IgD-negative memory B cell (primary cell): ENCODE results near the gene ADISSP. TPM values are rescaled to one million over a fixed set of nuclear protein-coding genes. Genes with fewer than 3 reads are reported as not detected.

Experiments used
- H3K27ac Mint-ChIP-seq, 3 donors: one replicate each; pipeline ENCODE4 v1.8.0; 2020 to 2022; ENCODE audit warnings: mild to moderate bottlenecking in 3 of 3, mixed read lengths in 3 of 3, moderate library complexity in 1 of 3
- H3K27me3 Mint-ChIP-seq: one replicate; pipeline ENCODE4 v1.8.0; 2021; ENCODE audit warnings: mixed read lengths
- H3K36me3 Mint-ChIP-seq: one replicate; pipeline ENCODE4 v1.8.0; 2020; ENCODE audit warnings: mild to moderate bottlenecking, mixed read lengths
- H3K4me1 Mint-ChIP-seq, 3 donors: one replicate each; pipeline ENCODE4 v1.8.0; 2020 to 2022; ENCODE audit warnings: mixed read lengths in 3 of 3, mild to moderate bottlenecking in 1 of 3
- H3K4me3 Mint-ChIP-seq, 4 donors: one replicate each; pipeline ENCODE4 v1.8.0; 2020 to 2022; ENCODE audit warnings: mild to moderate bottlenecking in 4 of 4, mixed read lengths in 4 of 4, moderate library complexity in 3 of 4
- H3K9me3 Mint-ChIP-seq, 3 donors: one replicate each; pipeline ENCODE4 v1.8.0; 2020 to 2021; ENCODE audit warnings: mixed read lengths in 3 of 3, mild to moderate bottlenecking in 1 of 3
- polyA plus RNA-seq: library from polyadenylated mRNA; unstranded; fragments of 300-500 nt; fragmentation: Illumina TruSeq; gene quantifications from one replicate; pipeline ENCODE4 v1.2.3, GENCODE V29; 2021

The ADISSP gene
- polyA plus RNA-seq = 30.0 TPM

- peaks cover 8 to 21% (median 19%) of the 10 kb centered on the region in 3 donors for H3K4me1 Mint-ChIP-seq
- H3K27ac Mint-ChIP-seq = peak within 1 kb of the TSS; percentile 86 to 98 (median 97)
- H3K36me3 Mint-ChIP-seq = peaks cover 1% of the 10 kb centered on the region
- H3K4me3 Mint-ChIP-seq = peak within 1 kb of the TSS; percentile 92 to 98 (median 95)
- no peaks in the 10 kb centered on the region for H3K9me3 Mint-ChIP-seq
- peaks cover 2% of the 10 kb centered on the region for H3K27me3 Mint-ChIP-seq
Observed at GRCh38 chr20:3767427-3768341, at the start of gene ADISSP. Gene ADISSP, minus strand, starts transcription at chr20:3767753. Its CDS starts 7,653 bp downstream, at chr20:3760100.

- Mint-ChIP-seq H3K4me3 (peak overlapping the region in 3 of 4 donors; percentile 27 to 53 (median 28)), H3K36me3 (no peaks in the 10 kb centered on the region), H3K9me3 (no peaks in the 10 kb centered on the region), H3K27ac (peak overlapping the region in 2 of 3 donors; percentile 71 to 73), H3K4me1 (peaks cover 14 to 21% (median 18%) of the 10 kb centered on the region in 3 donors), H3K27me3 (no peaks in the 10 kb centered on the region)
Observed at GRCh38 chr20:3815703-3816315, 48.3 kb upstream of the ADISSP start.

GRCh38 chr20:3814928-3815495, 47.5 kb upstream of the ADISSP start:
- H3K4me1 Mint-ChIP-seq = peaks cover 14 to 18% (median 16%) of the 10 kb centered on the region in 3 donors
- H3K27ac Mint-ChIP-seq = peak overlapping the region in 1 of 3 donors; percentile 78
- H3K36me3 Mint-ChIP-seq = no peaks in the 10 kb centered on the region

GRCh38 chr20:3813848-3814581, 46.5 kb upstream of the ADISSP start:
- Mint-ChIP-seq H3K36me3 (no peaks in the 10 kb centered on the region), H3K4me1 (peaks cover 10 to 14% (median 10%) of the 10 kb centered on the region in 3 donors), H3K9me3 (no peaks in the 10 kb centered on the region), H3K27me3 (no peaks in the 10 kb centered on the region), H3K27ac (peak overlapping the region in 1 of 3 donors; percentile 27), H3K4me3 (no peak overlapping the region)

More at GRCh38 chr20:3814928-3815495, 47.5 kb upstream of the ADISSP start:
- Mint-ChIP-seq H3K4me3 (no peak overlapping the region), H3K9me3 (no peaks in the 10 kb centered on the region), H3K27me3 (no peaks in the 10 kb centered on the region)

GRCh38 chr20:3812975-3813847, 45.7 kb upstream of the ADISSP start:
- no peaks in the 10 kb centered on the region for H3K9me3 Mint-ChIP-seq
- no peak overlapping the region for H3K4me3 Mint-ChIP-seq
- H3K36me3 Mint-ChIP-seq = no peaks in the 10 kb centered on the region
- H3K27ac Mint-ChIP-seq = peak overlapping the region; percentile 27 to 51 (median 39)
- H3K27me3 Mint-ChIP-seq = no peaks in the 10 kb centered on the region
- H3K4me1 Mint-ChIP-seq = peaks cover 10 to 14% (median 10%) of the 10 kb centered on the region in 3 donors

GRCh38 chr20:3812259-3812681, 44.7 kb upstream of the ADISSP start:
- peak overlapping the region in 2 of 3 donors; percentile 65 to 75 for H3K27ac Mint-ChIP-seq
- H3K4me1 Mint-ChIP-seq = peaks cover 10 to 14% (median 12%) of the 10 kb centered on the region in 3 donors
- H3K36me3 Mint-ChIP-seq = no peaks in the 10 kb centered on the region
- H3K27me3 Mint-ChIP-seq = no peaks in the 10 kb centered on the region
- peak overlapping the region in 3 of 4 donors; percentile 24 to 45 (median 33) for H3K4me3 Mint-ChIP-seq
- no peaks in the 10 kb centered on the region for H3K9me3 Mint-ChIP-seq

- Mint-ChIP-seq H3K27me3 (no peaks in the 10 kb centered on the region), H3K9me3 (no peaks in the 10 kb centered on the region), H3K4me3 (peak overlapping the region; percentile 24 to 87 (median 71)), H3K27ac (peak overlapping the region; percentile 65 to 75 (median 72)), H3K4me1 (peaks cover 12 to 17% (median 14%) of the 10 kb centered on the region in 3 donors), H3K36me3 (no peaks in the 10 kb centered on the region)
Observed at GRCh38 chr20:3811467-3812258, 44.1 kb upstream of the ADISSP start.

GRCh38 chr20:3808544-3808943, 41.0 kb upstream of the ADISSP start:
- Mint-ChIP-seq H3K36me3 (peaks cover 2% of the 10 kb centered on the region), H3K27ac (no peak overlapping the region), H3K27me3 (no peaks in the 10 kb centered on the region), H3K9me3 (no peaks in the 10 kb centered on the region), H3K4me3 (no peak overlapping the region), H3K4me1 (peaks cover 11 to 16% (median 14%) of the 10 kb centered on the region in 3 donors)

GRCh38 chr20:3804781-3805180, 37.2 kb upstream of the ADISSP start:
- Mint-ChIP-seq H3K4me3 (no peak overlapping the region), H3K9me3 (no peaks in the 10 kb centered on the region), H3K4me1 (peaks cover 15 to 18% (median 17%) of the 10 kb centered on the region in 3 donors), H3K36me3 (peaks cover 4% of the 10 kb centered on the region), H3K27me3 (no peaks in the 10 kb centered on the region), H3K27ac (peak overlapping the region in 1 of 3 donors; percentile 45)

- no peak overlapping the region for H3K27ac Mint-ChIP-seq
- peaks cover 20 to 23% (median 21%) of the 10 kb centered on the region in 3 donors for H3K4me1 Mint-ChIP-seq
- peaks cover 4% of the 10 kb centered on the region for H3K36me3 Mint-ChIP-seq
- no peak overlapping the region for H3K4me3 Mint-ChIP-seq
- no peaks in the 10 kb centered on the region for H3K27me3 Mint-ChIP-seq
- no peaks in the 10 kb centered on the region for H3K9me3 Mint-ChIP-seq
Observed at GRCh38 chr20:3804254-3804751, 36.8 kb upstream of the ADISSP start.

GRCh38 chr20:3803854-3804253, 36.3 kb upstream of the ADISSP start:
- Mint-ChIP-seq H3K27ac (peak overlapping the region in 2 of 3 donors; percentile 55 to 80), H3K4me3 (no peak overlapping the region), H3K36me3 (peaks cover 4% of the 10 kb centered on the region), H3K27me3 (no peaks in the 10 kb centered on the region), H3K9me3 (no peaks in the 10 kb centered on the region), H3K4me1 (peaks cover 24 to 27% (median 24%) of the 10 kb centered on the region in 3 donors)

GRCh38 chr20:3803289-3803688, 35.7 kb upstream of the ADISSP start:
- Mint-ChIP-seq H3K4me3 (peak overlapping the region in 1 of 4 donors; percentile 84), H3K4me1 (peaks cover 30 to 33% (median 30%) of the 10 kb centered on the region in 3 donors), H3K36me3 (peaks cover 4% of the 10 kb centered on the region), H3K9me3 (no peaks in the 10 kb centered on the region), H3K27me3 (no peaks in the 10 kb centered on the region), H3K27ac (peak overlapping the region in 2 of 3 donors; percentile 80 to 85)
